HG02885 (cell line): ENCODE measurements around the gene RUNX3.

Experiments used
- ATAC-seq: cut with Tn5 transposase; IDR thresholded peaks from one replicate; pipeline ENCODE4 v1.9.1; 2021; ENCODE audit warnings: mild to moderate bottlenecking; ENCODE audit not compliant: unreplicated experiment, poor library complexity

The RUNX3 gene

DNA sequence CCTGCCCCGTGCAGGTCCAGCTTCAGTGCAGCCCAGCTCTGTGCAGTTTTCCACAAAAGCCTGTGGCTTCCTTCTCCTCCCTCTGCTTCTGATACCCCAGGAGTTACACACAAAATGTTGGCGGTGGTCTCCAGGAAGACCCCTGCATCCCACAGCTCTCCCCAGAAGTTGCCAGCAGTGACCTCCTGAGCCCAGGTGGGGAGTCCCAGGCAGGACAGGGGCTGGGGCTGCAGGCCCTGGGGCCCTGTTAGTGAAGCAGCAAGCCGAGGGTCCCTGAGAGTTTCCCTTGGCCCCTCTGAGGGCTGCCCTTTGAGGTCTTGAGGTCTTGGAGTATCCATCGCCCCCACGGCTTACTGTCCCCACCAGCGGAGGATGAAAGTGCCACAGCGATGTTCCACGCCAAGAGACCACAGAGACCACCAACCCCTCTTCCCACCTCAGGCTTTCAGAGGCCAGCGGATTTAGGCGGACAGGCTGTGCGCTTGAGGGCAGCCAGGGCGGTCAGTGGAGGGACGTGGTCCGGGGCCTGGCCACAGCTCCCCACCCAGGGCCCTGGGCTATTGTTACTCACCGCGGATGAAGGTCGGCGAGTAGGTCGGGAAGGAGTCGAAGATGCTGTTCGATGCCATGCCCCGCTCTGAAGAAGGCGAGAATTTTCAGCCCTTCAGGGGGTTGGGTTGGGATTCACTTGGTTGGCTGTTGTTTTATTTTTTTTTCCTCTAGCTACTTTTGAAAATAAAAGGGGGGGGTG is 34.0 kb upstream of the RUNX3 start:
- ATAC-seq: no peak

DNA sequence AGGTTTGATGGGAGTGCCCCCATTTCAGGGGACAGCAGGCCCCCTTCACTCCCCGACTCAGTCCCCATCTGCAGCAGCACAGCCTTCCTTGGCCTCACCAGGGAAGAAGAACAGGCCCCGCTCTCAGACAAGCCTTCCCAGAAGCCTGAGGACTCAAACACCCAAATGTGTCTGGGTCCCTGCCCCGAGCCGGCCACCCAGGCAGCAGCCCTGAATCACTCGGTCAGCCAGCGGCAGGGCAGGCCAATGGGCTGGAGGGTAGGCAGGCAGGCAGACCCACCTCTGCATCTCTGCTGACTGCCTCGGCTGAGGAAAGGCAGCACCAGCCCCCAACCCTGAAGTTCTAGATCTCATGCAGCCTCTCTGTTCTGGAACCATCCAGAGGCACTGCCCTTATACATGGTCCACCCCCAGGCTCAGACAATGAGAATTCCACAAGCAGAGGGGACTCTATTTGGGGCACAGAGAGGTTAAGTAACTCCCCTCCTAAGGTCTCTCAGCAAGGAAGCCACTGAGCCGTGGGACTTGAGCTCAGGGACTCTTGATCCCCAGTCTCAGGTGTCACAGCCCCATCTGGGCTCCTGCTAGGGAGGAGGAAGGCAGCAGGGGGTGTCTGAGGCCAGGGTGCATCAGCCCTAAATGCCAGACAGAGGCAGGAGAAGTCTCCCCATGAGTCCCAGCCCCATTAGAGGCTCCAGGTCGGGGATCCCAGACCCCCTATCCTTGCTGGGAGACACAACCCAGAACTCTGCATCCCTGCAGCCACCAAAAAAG is 33.2 kb upstream of the RUNX3 start:
- peak; percentile 20 for ATAC-seq

GRCh38 chr1:24961961-24962861 is 32.1 kb upstream of the RUNX3 start:
- ATAC-seq: no peak

GRCh38 chr1:24961334-24961733 is 31.3 kb upstream of the RUNX3 start:
- ATAC-seq: no peak

DNA sequence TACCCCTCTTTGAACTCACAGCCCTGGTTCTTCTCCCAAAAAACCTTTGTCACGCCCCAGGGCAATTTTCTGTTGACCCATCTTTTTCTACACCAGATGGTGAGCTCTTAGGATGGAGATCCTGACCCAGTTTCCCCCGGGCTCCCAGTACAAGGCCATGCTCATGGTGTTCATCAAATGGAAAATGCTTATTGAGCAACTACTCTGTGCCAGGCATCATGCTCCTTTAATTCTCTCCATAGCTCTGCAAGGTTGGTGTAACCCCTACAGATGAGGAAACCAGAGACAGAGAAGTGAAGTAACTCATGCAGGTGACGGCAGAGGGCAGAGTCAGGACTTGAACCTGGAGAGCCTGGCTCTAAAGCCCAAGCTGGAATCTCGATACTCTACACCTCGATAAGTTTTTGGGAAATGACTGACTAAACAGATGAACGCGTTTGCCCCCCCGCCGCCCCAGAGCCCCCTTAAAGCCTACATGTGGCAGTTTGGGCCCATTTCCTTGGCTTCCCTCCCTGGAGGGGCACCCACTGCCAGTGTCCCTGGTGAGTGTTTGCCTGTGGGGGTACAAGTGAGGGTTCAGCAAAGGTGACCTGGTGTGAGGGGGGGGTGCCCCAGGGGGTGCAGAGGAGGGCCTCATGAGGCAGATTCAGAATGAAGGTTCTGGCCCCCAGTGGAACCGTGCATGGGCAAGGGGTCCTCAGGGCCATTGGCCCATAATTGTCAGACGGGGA is 30.2 kb upstream of the RUNX3 start:
- ATAC-seq: no peak

GRCh38 chr1:24959623-24959975 is 29.5 kb upstream of the RUNX3 start:
- no peak for ATAC-seq

DNA sequence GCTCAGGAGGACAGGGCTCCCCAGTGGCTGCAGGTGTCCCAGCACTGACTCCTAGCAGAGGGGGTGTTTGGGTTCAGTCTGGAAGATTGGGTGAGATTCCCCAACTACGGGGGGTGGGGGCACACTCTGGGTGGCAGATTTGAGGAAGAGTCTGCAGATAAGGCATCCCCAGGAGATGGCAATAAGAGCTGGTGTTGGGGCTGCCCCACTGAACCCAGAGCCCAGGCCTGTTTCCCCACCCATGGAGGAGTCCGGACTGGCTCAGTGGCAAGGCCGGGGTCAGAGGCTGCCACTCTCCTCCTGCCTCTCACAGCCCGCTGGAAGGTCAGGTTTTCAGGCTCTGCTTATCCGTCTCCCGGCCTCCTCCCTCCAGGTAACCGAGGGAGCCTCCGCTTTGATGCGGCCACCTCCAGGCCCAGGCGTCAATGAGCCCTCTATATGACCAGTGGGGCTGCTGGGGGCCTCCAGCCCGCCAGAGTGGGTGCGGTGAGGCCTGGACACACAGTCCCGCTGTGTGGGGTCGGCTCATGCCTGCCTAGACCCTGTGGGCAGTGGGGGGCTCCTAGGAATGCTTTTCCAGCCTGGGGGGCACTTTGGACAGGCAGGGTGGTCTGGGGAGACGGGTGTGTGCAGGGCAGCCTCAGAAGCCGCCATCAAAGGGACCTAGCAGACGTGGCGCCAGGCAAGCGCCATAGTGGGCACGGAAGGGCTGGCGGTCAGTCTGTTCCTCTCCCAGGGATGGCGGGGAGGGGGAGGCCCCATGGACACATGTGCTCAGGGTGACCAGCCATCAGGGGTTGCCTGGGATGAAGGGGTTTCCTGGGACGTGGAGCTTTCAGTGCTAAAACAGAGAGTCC is 28.9 kb upstream of the RUNX3 start:
- ATAC-seq: no peak

DNA sequence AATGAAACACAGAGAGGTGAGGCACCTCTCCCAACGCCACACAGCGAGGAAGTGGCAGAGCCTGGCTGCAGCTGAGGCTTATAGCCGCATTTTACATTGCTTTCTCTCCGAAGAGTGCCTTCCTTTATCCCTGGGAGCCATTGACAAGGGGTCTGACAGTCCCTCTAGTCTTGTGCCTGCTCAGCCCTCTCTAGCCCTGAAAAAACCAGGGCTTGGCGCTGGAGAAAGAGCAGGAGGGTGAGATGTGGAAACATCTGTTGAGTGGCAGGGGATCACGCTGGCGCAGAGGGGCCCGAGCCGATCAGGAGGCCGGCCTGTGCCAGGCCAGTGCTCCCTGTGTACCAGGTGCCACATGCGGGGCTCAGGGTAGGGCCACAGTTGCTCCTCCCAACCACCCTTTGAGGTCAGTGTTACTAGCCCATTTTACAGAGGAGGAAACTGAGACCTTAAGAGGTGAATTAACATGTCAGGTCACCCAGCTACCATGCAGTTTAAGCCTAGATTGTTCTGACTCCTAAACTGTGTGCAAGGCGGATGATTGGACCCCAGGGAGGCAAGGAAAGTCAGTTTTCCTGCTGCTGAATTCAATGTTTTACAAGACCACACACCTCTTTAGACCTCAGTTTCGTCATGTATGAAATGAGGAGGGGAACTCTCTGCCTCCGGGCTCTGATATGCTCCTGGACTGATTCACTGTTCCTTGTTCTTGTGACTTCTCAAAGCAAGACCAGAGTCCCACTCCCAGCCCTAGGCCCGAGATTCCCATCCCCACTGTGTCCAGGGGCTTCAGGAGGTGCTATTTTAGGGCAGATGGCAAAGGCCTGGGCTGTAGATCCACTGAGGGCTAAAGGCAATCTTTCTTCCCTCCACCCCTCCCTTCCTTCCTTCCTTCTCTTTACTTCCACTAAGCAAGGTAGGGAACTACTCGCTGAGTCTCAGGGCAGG is 28.0 kb upstream of the RUNX3 start:
- ATAC-seq: no peak

GRCh38 chr1:24957016-24957807 is 27.1 kb upstream of the RUNX3 start:
- ATAC-seq: no peak

- no peak for ATAC-seq
Observed at GRCh38 chr1:24955779-24956365, 25.8 kb upstream of the RUNX3 start.

DNA sequence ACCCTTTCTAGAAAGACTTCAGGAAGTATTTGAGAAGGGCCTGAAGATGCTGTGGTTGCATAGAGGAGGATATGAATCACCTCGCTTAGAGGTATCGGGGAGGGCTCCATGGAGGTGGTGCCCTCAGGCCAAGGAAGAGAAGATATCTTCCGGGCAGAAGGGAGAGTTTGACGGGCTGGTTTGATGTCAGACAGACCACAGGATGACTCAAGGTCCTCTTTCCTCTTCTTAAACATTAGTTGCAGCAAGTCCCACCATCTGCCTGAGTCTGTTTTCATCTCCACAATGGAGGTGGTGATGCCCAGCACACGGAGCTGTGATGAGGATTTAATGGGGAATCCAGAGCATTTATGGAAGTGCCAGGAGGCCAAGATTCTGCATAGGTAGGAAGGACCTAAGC is 25.1 kb upstream of the RUNX3 start:
- ATAC-seq: peak; percentile 48

GRCh38 chr1:24954631-24955030 is 24.6 kb upstream of the RUNX3 start:
- ATAC-seq: no peak

- ATAC-seq: no peak
Observed at GRCh38 chr1:24954022-24954421, 23.9 kb upstream of the RUNX3 start.

GRCh38 chr1:24952413-24952841 is 22.4 kb upstream of the RUNX3 start:
- ATAC-seq: no peak

- ATAC-seq: no peak
Observed at GRCh38 chr1:24951810-24952412, 21.8 kb upstream of the RUNX3 start.

DNA sequence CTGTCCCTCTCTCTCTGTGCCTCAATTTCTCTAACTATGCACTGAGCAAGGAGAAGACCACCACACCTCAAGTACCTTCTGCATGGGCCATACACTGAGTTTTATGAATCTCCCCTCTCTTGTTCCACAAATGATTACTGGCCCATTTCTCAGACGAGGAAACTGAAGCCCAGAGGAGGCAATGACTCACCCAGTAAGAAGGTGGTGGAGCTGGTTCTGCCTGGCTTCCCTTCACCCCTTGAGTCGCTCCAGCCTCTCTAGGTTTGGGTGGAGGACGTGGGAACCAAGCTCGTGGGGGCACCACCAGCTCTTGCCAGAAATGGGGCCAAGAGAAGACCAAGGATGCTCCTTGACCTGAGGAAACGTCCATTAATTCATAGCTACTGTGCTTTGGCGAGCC is 21.3 kb upstream of the RUNX3 start:
- ATAC-seq: no peak
